OCI-LY1 (cell line): ENCODE measurements around the gene DRGX.

Experiments
- H2AFZ ChIP-seq: fragments of 200-600 bp; sonication (generic), shearing (Covaris generic); 2 replicates; pipeline ENCODE4 v1.6.0; 2014; ENCODE audit warnings: antibody characterized with exemption, mild to moderate bottlenecking, low read length
- H3F3A ChIP-seq: fragments of 200-600 bp; sonication (generic), shearing (Covaris generic); 2 replicates; pipeline ENCODE4 v1.6.0; 2014; ENCODE audit warnings: mild to moderate bottlenecking, antibody characterized with exemption, low read length, moderate library complexity; ENCODE audit not compliant: insufficient read depth
- H3K27ac ChIP-seq: fragments of 200-600 bp; sonication (generic); 2 replicates; pipeline ENCODE4 v1.5.1; 2014; ENCODE audit warnings: low read length, mixed run types, mild to moderate bottlenecking, low read depth; ENCODE audit not compliant: poor library complexity, severe bottlenecking
- H3K27me3 ChIP-seq: fragments of 200-600 bp; sonication (generic); 2 replicates; pipeline ENCODE4 v1.6.0; 2014; ENCODE audit warnings: antibody characterized with exemption, mild to moderate bottlenecking, low read length, moderate library complexity; ENCODE audit not compliant: insufficient read depth
- H3K36me3 ChIP-seq: fragments of 200-600 bp; sonication (generic); 2 replicates; pipeline ENCODE4 v1.6.1; 2014; ENCODE audit warnings: mild to moderate bottlenecking, antibody characterized with exemption, low read length, moderate library complexity, mixed read lengths; ENCODE audit not compliant: insufficient read depth
- H3K4me1 ChIP-seq: fragments of 200-600 bp; sonication (generic); 2 replicates; pipeline ENCODE4 v1.5.1; 2014; ENCODE audit warnings: mild to moderate bottlenecking, low read length, moderate library complexity; ENCODE audit not compliant: insufficient read depth, severe bottlenecking
- H3K4me2 ChIP-seq: fragments of 200-600 bp; sonication (generic), shearing (Covaris generic); 2 replicates; pipeline ENCODE4 v1.6.1; 2014; ENCODE audit warnings: low read length
- H3K4me3 ChIP-seq: fragments of 200-600 bp; sonication (generic); 2 replicates; pipeline ENCODE4 v1.5.1; 2014; ENCODE audit warnings: low read length, low read depth, mild to moderate bottlenecking, mixed read lengths; ENCODE audit not compliant: poor library complexity, severe bottlenecking
- H3K79me2 ChIP-seq: fragments of 200-600 bp; shearing (Covaris generic); 2 replicates; pipeline ENCODE4 v1.6.1; 2016; ENCODE audit warnings: mixed run types, low read length, mixed read lengths; ENCODE audit not compliant: insufficient read depth
- H3K9ac ChIP-seq: fragments of 200-600 bp; sonication (generic), shearing (Covaris generic); 2 replicates; pipeline ENCODE4 v1.6.1; 2014; ENCODE audit warnings: mild to moderate bottlenecking, low read length, mixed read lengths
- H3K9me2 ChIP-seq: fragments of 200-600 bp; sonication (generic), shearing (Covaris generic); 2 replicates; pipeline ENCODE4 v1.6.1; 2014; ENCODE audit warnings: low read depth, mild to moderate bottlenecking, low read length, mixed read lengths
- H3K9me3 ChIP-seq: fragments of 200-600 bp; shearing (Covaris generic); 2 replicates; pipeline ENCODE4 v1.6.1; 2014; ENCODE audit warnings: low read length, mixed read lengths
- H4K20me1 ChIP-seq: fragments of 200-600 bp; sonication (generic), shearing (Covaris generic); 2 replicates; pipeline ENCODE4 v1.6.0; 2016; ENCODE audit warnings: mild to moderate bottlenecking, low read length; ENCODE audit not compliant: insufficient read depth
- CTCF ChIP-seq: fragments of 200-600 bp; sonication (generic), shearing (Covaris generic); IDR thresholded peaks from 2 replicates; pipeline ENCODE4 v1.5.1; 2017; ENCODE audit warnings: mild to moderate bottlenecking, antibody characterized with exemption, low read length, moderate library complexity, mixed read lengths
- EZH2 ChIP-seq: fragments of 200-600 bp; sonication (generic), shearing (Covaris generic); IDR thresholded peaks from 2 replicates; pipeline ENCODE4 v1.8.0; 2017; ENCODE audit warnings: borderline replicate concordance, mixed run types, mild to moderate bottlenecking, antibody characterized with exemption, low read length, moderate library complexity, mixed read lengths

The DRGX gene

GRCh38 chr10:49419005-49419404, 23.1 kb upstream of the DRGX start:
- H3K4me2 ChIP-seq: no peak overlapping the region
- no peaks in the 10 kb centered on the region for H3K36me3 ChIP-seq
- H3K4me3 ChIP-seq: no peak overlapping the region
- no peaks in the 10 kb centered on the region for H3K4me1 ChIP-seq
- H3K27ac ChIP-seq: no peak overlapping the region
- no peaks in the 10 kb centered on the region for H3K27me3 ChIP-seq
- H4K20me1 ChIP-seq: no peaks in the 10 kb centered on the region
- no peaks in the 10 kb centered on the region for H3K79me2 ChIP-seq
- H3K9me3 ChIP-seq: no peaks in the 10 kb centered on the region
- H3F3A ChIP-seq: no peaks in the 10 kb centered on the region
- no peak overlapping the region for H3K9ac ChIP-seq
- H3K9me2 ChIP-seq: no peaks in the 10 kb centered on the region
- TF ChIP-seq EZH2 (no peak), CTCF (no peak)
- H2AFZ ChIP-seq: no peak overlapping the region

GRCh38 chr10:49418328-49418727, 22.4 kb upstream of the DRGX start:
- no peaks in the 10 kb centered on the region for H3K27me3 ChIP-seq
- no peaks in the 10 kb centered on the region for H3F3A ChIP-seq
- H3K4me2 ChIP-seq: no peak overlapping the region
- no peaks in the 10 kb centered on the region for H3K79me2 ChIP-seq
- no peak overlapping the region for H3K9ac ChIP-seq
- H3K36me3 ChIP-seq: no peaks in the 10 kb centered on the region
- H3K27ac ChIP-seq: no peak overlapping the region
- no peaks in the 10 kb centered on the region for H3K9me2 ChIP-seq
- no peaks in the 10 kb centered on the region for H4K20me1 ChIP-seq
- no peaks in the 10 kb centered on the region for H3K9me3 ChIP-seq
- no peak overlapping the region for H2AFZ ChIP-seq
- TF ChIP-seq CTCF (0 out of 2 replicates have a peak, but pooled peaks have one; percentile 8), EZH2 (no peak)
- H3K4me3 ChIP-seq: no peak overlapping the region
- H3K4me1 ChIP-seq: no peaks in the 10 kb centered on the region

GRCh38 chr10:49418053-49418326, 22.1 kb upstream of the DRGX start:
- Histone ChIP-seq H3K9ac (no peak overlapping the region), H3K79me2 (no peaks in the 10 kb centered on the region), H3K36me3 (no peaks in the 10 kb centered on the region), H4K20me1 (no peaks in the 10 kb centered on the region), H3K4me2 (no peak overlapping the region), H3K9me2 (no peaks in the 10 kb centered on the region), H3F3A (no peaks in the 10 kb centered on the region), H2AFZ (no peak overlapping the region), H3K9me3 (no peaks in the 10 kb centered on the region), H3K4me1 (no peaks in the 10 kb centered on the region), H3K4me3 (no peak overlapping the region), H3K27ac (no peak overlapping the region), H3K27me3 (0 out of 2 replicates have a peak, but pooled peaks cover 1% of the 10 kb centered on the region)
- TF ChIP-seq CTCF: no peak
- no peak for TF ChIP-seq EZH2
